Heart right ventricle (tissue), 16 donors: ENCODE results near the gene SGK1. TPM values are rescaled to one million over a fixed set of nuclear protein-coding genes. Genes with fewer than 3 reads are reported as not detected.
A peak's percentile ranks its signal among the peaks of the same experiment; 100 is the strongest.

Experiments
- ATAC-seq, 8 donors: fragments of 200-7000 bp; cut with Tn5 transposase; one replicate each; pipeline ENCODE4 v1.9.1; 2020; ENCODE audit warnings: mild to moderate bottlenecking in 8 of 8, moderate library complexity in 8 of 8, moderate number of reproducible peaks in 1 of 8
- DNase-seq, 2 donors: peaks; one replicate each; pipeline ENCODE4 v3.0.0-alpha.2; 2020
- H3K27ac ChIP-seq, 10 donors: fragments of 200-600 bp; sonication (generic) in 2 of 10; one replicate each; pipeline versions ENCODE4 v1.5.0 to v1.8.0; 2020 to 2022; ENCODE audit warnings: mild to moderate bottlenecking in 3 of 10
- H3K27me3 ChIP-seq, 7 donors: fragments of 200-600 bp; one replicate each; pipeline ENCODE4 v1.8.0; 2021 to 2022; ENCODE audit warnings: mild to moderate bottlenecking in 2 of 7
- H3K36me3 ChIP-seq, 9 donors: fragments of 200-600 bp; sonication (generic) in 1 of 9; one replicate each; pipeline versions ENCODE4 v1.5.0 to v1.8.0; 2020 to 2022; ENCODE audit warnings: mild to moderate bottlenecking in 2 of 9
- H3K4me1 ChIP-seq, 9 donors: fragments of 200-600 bp; sonication (generic) in 1 of 9; one replicate each; pipeline versions ENCODE4 v1.5.0 to v1.8.0; 2020 to 2022; ENCODE audit warnings: mild to moderate bottlenecking in 4 of 9
- H3K4me3 ChIP-seq, 10 donors: fragments of 200-600 bp; sonication (generic) in 2 of 10; one replicate each; pipeline versions ENCODE4 v1.5.0 to v1.8.0; 2020 to 2022; ENCODE audit warnings: mild to moderate bottlenecking in 7 of 10, moderate library complexity in 2 of 10
- H3K9me3 ChIP-seq, 11 donors: fragments of 200-600 bp in 10 of 11; sonication (generic) in 2 of 11; one replicate each; pipeline versions ENCODE4 v1.5.0 to v1.8.0; 2013 to 2022; ENCODE audit warnings: mild to moderate bottlenecking in 2 of 11, control low read depth in 1 of 11, moderate library complexity in 1 of 11
- WGBS, 2 donors: extraction: QIAGEN DNeasy Blood & Tissue Kit; methylation state at CpG; one replicate each; pipeline ENCODE4 v1.1.7; 2013; ENCODE audit warnings: inconsistent platforms in 1 of 2; 5-methylcytosine and 5-hydroxymethylcytosine counted together
- intact Hi-C, 10 donors: fragments of 100-400 bp; cut with DNase I; formaldehyde crosslinking; loops; one replicate each; pipeline versions ENCODE4 v1.11.1 to v1.14.2; 2022
- polyA plus RNA-seq, 2 donors: library from polyadenylated mRNA; stranded (reverse); fragments of 200-250 nt; gene quantifications; one replicate each; pipeline ENCODE4 v1.2.3, GENCODE V29; 2013
- total RNA-seq, 10 donors: library from RNA; stranded (reverse); fragmentation: NEBNext Ultra II Directional in 3 of 10; extraction: Animal tissue kit (Norgen Biotek cat#: 25700) in 3 of 10; gene quantifications; one replicate each; pipeline versions ENCODE4 v1.2.1 to v1.2.4, GENCODE V29; 2021 to 2023
- TF ChIP-seq, protein P1 (sequence below), 9 donors: fragments of 200-600 bp; sonication (generic) in 2 of 9; IDR thresholded peaks; one replicate each; pipeline versions ENCODE4 v1.5.0 to v1.8.0; 2021 to 2022; ENCODE audit warnings: antibody characterized with exemption in 9 of 9, mild to moderate bottlenecking in 5 of 9, moderate library complexity in 1 of 9
- donor health status: Arrhythmogenic right ventricular cardiomyopathy.
- donor health status: ischemic (EF 13 %, LVEDD 7.1; RV severe dilation, severe dysfunction).
- donor health status: healthy with polysubstance abuse.
- donor health status: DM: no; HTN: yes; CAD: no.
- donor health status: DM: no; HTN: no; CAD: no.
- donor health status: ischemic (EF 25% LVEDD 6.9; RV normal size, moderate dysfunction).
- donor health status: ischemic (EF 25% LVEDD 5.7; RV mildly dilated, moderate dysfunction).
- donor health status: healthy.
- donor health status: DM: yes; HTN: yes; CAD: no.
- donor health status: Ischemic cardiomyopathy.
- donor health status: ischemic (EF 35%, LVEDD 5.7; RV mildly dilated, moderate dysfunction).
- donor health status: nonischemic (EF 11% LVEDD 7.7; RV severe dilation, severe dysfunction).
- donor health status: DM: yes; HTN: yes; CAD: no.
- donor health status: PGD.
- donor health status: ischemic (EF 29% LVEDD 5.4; RV normal size, mild dysfunction).
- donor health status: nonischemic (EF 23%, LVEDD 6.1; RV moderate dilation, normal function).

SGK1 gene
- total and polyA plus RNA-seq, 12 donors = 22.5 to 140 (median 43.6) TPM

DNA sequence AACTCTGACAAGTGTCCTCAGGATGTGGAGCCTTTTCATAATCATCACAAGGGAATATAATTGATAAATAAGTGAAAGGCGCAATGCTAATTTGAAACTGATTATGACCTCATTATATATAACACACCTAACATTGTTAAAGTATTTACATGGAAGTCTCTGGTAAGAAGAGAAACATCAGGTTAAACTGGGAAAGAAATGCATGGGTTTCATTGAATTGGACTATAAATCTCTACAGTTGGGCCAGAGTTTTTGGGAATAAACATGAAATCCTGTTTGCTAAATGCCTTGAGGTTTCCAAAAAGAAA, 1.0 kb upstream of the SGK1 start:
- TF ChIP-seq, protein P1, sequence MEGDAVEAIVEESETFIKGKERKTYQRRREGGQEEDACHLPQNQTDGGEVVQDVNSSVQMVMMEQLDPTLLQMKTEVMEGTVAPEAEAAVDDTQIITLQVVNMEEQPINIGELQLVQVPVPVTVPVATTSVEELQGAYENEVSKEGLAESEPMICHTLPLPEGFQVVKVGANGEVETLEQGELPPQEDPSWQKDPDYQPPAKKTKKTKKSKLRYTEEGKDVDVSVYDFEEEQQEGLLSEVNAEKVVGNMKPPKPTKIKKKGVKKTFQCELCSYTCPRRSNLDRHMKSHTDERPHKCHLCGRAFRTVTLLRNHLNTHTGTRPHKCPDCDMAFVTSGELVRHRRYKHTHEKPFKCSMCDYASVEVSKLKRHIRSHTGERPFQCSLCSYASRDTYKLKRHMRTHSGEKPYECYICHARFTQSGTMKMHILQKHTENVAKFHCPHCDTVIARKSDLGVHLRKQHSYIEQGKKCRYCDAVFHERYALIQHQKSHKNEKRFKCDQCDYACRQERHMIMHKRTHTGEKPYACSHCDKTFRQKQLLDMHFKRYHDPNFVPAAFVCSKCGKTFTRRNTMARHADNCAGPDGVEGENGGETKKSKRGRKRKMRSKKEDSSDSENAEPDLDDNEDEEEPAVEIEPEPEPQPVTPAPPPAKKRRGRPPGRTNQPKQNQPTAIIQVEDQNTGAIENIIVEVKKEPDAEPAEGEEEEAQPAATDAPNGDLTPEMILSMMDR (IDR thresholded peaks at IDR 0.05) = no peak
- H3K4me1 ChIP-seq = peaks cover 0 to 23% (median 14%) of the 10 kb centered on the region in 9 donors
- no peak overlapping the region for H3K27ac ChIP-seq
- DNase-seq (no peak), ATAC-seq (no peak)
- peaks cover 0 to 7% (median 0%) of the 10 kb centered on the region in 11 donors for H3K9me3 ChIP-seq
- WGBS, 2 donors = 98 to 99% methylated on average over 1 of the region's 1 CpG
- peaks cover 0 to 25% (median 3%) of the 10 kb centered on the region in 7 donors for H3K27me3 ChIP-seq
- no peaks in the 10 kb centered on the region for H3K36me3 ChIP-seq
- intact Hi-C loops = loop anchor here in 1 of 10 donors (10.0 kb wide), 1 partner anchor 134 kb away; no protein-coding TSS in a partner anchor
- no peak overlapping the region for H3K4me3 ChIP-seq

DNA sequence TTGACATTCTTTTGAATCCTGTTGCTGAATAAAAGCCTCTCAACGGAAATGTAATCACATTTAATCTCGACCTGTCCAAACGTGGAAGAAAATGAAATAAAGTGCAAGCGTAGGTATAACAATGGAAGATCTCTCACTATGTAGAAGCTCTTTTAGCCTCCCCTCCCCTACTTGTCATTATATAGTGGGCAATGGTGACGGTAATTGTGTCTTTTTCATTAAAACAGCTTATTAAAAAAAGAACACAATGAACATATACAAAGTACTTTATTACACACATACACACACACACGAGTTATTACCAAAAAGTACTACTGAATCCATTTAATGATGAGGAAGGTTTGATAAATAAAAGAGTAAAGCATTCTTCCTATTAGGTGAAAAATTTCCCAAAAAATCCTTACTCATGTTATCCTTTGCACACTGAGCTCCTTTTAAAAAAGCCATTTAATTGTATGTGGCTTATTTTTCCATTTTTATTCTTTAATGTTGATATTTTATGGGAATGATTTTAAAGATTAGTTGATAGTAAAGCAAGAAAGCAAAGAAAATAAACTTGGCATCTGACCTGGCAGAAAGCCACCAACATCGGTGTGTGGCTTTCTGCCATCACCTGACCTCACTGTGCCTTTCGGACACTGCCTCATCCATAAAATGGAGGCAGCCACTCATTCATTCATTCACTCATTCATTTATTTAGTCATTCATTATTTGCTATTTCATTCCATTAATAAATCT, 493 bp upstream of the SGK1 start:
- intact Hi-C loops = loop anchor here in 1 of 10 donors (10.0 kb wide), 1 partner anchor 134 kb away; no protein-coding TSS in a partner anchor
- Histone ChIP-seq H3K4me1 (peaks cover 0 to 23% (median 14%) of the 10 kb centered on the region in 9 donors), H3K27me3 (peaks cover 0 to 25% (median 3%) of the 10 kb centered on the region in 7 donors), H3K27ac (peak overlapping the region in 5 of 10 donors; percentile 44 to 67 (median 59)), H3K36me3 (no peaks in the 10 kb centered on the region), H3K4me3 (peak overlapping the region in 9 of 10 donors; percentile 41 to 74 (median 65)), H3K9me3 (peaks cover 0 to 7% (median 0%) of the 10 kb centered on the region in 11 donors)
- ATAC-seq (no peak), DNase-seq (no peak)
- 29 to 40% methylated on average over 8 of the region's 8 CpGs for WGBS, 2 donors
- TF ChIP-seq, protein P1 (IDR thresholded peaks at IDR 0.05) = no peak

GRCh38 chr6:134316733-134317431, 1.0 kb downstream of the SGK1 start:
- Histone ChIP-seq H3K27me3 (peaks cover 0 to 25% (median 3%) of the 10 kb centered on the region in 7 donors), H3K9me3 (peaks cover 0 to 7% (median 0%) of the 10 kb centered on the region in 11 donors), H3K4me3 (peak overlapping the region; percentile 1 to 74 (median 64)), H3K27ac (peak overlapping the region in 7 of 10 donors; percentile 1 to 67 (median 57)), H3K4me1 (peaks cover 0 to 23% (median 14%) of the 10 kb centered on the region in 9 donors), H3K36me3 (no peaks in the 10 kb centered on the region)
- 42 to 57% methylated on average over 6 of the region's 6 CpGs for WGBS, 2 donors
- peak in 4 of 8 donors; percentile 50 to 71 (median 57) for ATAC-seq
- intact Hi-C loops = loop anchor here in 1 of 10 donors (10.0 kb wide), 1 partner anchor 132 kb away; no protein-coding TSS in a partner anchor
- no peak for DNase-seq
- TF ChIP-seq, protein P1 (IDR thresholded peaks at IDR 0.05) = no peak

DNA sequence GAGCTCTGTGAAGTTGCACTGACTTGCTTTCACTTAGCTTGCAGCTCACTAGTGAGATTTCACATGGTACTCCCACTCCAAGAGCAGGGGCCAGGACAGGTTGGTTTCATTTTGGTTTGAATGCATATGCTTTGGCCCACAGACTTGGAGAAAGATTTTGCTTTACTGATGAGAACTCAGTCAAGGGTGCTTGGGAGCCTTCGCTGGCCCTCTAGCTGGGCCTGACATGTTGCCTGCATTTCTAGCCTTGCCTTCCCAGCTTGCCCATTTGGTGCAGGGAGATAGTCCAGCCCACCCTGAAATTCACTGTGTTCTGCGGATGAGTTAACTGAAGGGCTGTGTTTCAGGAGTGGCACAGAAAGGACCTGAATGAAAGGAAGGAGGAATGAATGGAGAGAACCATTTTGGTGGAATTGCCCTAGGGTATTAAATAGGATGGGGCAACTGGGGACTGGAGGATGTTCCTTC, 1.9 kb downstream of the SGK1 start:
- peaks cover 0 to 7% (median 0%) of the 10 kb centered on the region in 11 donors for H3K9me3 ChIP-seq
- H3K4me3 ChIP-seq = peak overlapping the region in 3 of 10 donors; percentile 65 to 68 (median 65)
- WGBS, 2 donors = 94 to 97% methylated on average over 2 of the region's 2 CpGs
- peaks cover 0 to 23% (median 14%) of the 10 kb centered on the region in 9 donors for H3K4me1 ChIP-seq
- peak in 1 of 8 donors; percentile 49 for ATAC-seq
- H3K27me3 ChIP-seq = peaks cover 0 to 25% (median 3%) of the 10 kb centered on the region in 7 donors
- DNase-seq = no peak
- intact Hi-C loops = loop anchor here in 1 of 10 donors (10.0 kb wide), 1 partner anchor 131 kb away; no protein-coding TSS in a partner anchor
- TF ChIP-seq, protein P1 (IDR thresholded peaks at IDR 0.05) = no peak
- no peaks in the 10 kb centered on the region for H3K36me3 ChIP-seq
- peak overlapping the region in 1 of 10 donors; percentile 16 for H3K27ac ChIP-seq
